Measurements from ENCODE around the gene KRT84.

DNA sequence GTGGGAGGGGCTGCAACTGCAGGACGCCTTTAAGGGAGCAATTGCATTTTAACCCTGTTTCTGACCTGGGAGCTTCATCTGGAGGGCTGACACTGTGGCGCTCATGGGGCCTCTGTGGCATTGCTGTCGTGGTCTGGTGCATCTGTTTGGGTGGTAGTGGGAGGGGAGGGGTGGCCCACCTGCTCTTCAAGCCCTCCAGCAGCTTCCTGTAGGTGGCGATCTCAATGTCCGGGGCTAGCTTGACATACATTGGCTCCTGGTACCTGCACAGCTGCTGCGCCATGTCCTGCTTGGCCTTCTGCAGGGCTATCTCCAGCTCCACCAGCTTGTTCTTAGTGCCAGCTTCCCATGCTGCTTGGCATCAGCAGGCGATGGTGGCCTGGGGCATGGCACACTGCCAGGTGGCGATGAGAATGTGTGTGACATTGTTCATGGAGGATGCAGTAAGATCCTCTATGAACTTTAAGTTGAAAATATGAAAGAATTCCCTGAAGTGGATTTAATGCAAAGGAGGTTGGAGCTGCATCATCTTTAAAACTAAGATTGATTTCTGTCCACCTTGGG lies 28.4 kb upstream of the KRT84 start:
- TF ChIP-seq, protein P1, sequence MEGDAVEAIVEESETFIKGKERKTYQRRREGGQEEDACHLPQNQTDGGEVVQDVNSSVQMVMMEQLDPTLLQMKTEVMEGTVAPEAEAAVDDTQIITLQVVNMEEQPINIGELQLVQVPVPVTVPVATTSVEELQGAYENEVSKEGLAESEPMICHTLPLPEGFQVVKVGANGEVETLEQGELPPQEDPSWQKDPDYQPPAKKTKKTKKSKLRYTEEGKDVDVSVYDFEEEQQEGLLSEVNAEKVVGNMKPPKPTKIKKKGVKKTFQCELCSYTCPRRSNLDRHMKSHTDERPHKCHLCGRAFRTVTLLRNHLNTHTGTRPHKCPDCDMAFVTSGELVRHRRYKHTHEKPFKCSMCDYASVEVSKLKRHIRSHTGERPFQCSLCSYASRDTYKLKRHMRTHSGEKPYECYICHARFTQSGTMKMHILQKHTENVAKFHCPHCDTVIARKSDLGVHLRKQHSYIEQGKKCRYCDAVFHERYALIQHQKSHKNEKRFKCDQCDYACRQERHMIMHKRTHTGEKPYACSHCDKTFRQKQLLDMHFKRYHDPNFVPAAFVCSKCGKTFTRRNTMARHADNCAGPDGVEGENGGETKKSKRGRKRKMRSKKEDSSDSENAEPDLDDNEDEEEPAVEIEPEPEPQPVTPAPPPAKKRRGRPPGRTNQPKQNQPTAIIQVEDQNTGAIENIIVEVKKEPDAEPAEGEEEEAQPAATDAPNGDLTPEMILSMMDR (IDR thresholded peaks at IDR 0.05), result no peak
- TF ChIP-seq POLR2A (IDR thresholded peaks at IDR 0.05; ENCODE audit: low read depth), result no peak
